Measurements from ENCODE around the gene PDGFC.
"Not testable (repeated sequence)": the region's sequence is repeated elsewhere in the genome, so short reads cannot be mapped to it uniquely, and the experiment has no call there.

Gene PDGFC

DNA sequence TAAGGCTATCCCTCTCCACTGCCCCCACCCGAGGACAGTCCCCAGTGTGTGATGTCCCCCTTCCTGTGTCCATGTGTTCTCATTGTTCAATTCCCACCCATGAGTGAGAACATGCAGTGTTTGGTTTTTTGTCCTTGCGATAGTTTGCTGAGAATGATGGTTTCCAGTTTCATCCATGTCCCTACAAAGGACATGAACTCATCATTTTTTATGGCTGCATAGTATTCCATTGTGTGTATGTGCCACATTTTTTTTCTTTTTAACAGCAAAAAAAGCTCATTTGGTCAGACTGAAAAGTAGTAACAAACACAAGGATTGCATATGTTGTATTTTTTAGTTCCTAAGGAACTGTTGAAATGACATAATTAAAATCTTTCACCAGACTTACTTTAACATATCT lies 105.5 kb downstream of the PDGFC start:
- H3K9ac ChIP-seq (ENCODE audit: low read length in 5 of 5): not testable (repeated sequence)

DNA sequence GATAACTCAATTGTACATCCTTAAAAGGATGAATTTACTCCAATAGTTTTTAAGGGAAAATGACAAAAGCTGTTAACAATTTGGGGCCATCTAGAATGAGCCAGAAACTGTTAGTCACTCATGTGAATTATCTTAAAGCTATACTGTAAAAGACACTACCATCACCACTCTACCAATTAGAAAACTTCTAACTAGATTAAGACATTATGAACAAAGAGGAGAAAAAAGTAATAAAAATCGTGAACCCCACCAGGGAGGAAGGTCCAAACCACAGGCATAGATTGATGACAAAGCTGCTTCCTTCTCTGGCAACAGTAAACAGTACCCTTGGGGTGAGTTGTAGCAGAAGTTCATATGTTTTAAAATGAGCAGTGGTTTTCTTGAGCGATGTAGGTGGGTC lies 106.1 kb downstream of the PDGFC start:
- Histone ChIP-seq H3K9me3 (ENCODE audit: control insufficient read depth in 5 of 5, low read length in 5 of 5) (peaks cover 0 to 2% (median 0%) of the 10 kb centered on the region in 5 donors), H3K4me3 (ENCODE audit: low read depth in 1 of 5, low read length in 5 of 5) (no peak overlapping the region), H3K4me1 (ENCODE audit: control insufficient read depth in 5 of 5, insufficient read depth in 5 of 5, low read length in 5 of 5) (peaks cover 0 to 11% (median 0%) of the 10 kb centered on the region in 5 donors), H3K9ac (ENCODE audit: low read length in 5 of 5) (no peak overlapping the region), H3K36me3 (ENCODE audit: control insufficient read depth in 5 of 5, insufficient read depth in 5 of 5, low read length in 5 of 5) (no peaks in the 10 kb centered on the region), H3K27ac (ENCODE audit: low read depth, low read length) (no peak overlapping the region), H3K27me3 (ENCODE audit: control insufficient read depth in 5 of 5, insufficient read depth in 4 of 5, low read length in 5 of 5) (no peaks in the 10 kb centered on the region)

More for the DNA sequence above, 105.5 kb downstream of the PDGFC start:
- H3K27me3 ChIP-seq (ENCODE audit: control insufficient read depth in 5 of 5, insufficient read depth in 4 of 5, low read length in 5 of 5); H3K9me3 ChIP-seq (ENCODE audit: control insufficient read depth in 5 of 5, low read length in 5 of 5); H3K36me3 ChIP-seq (ENCODE audit: control insufficient read depth in 5 of 5, insufficient read depth in 5 of 5, low read length in 5 of 5); H3K27ac ChIP-seq (ENCODE audit: low read depth, low read length); H3K4me3 ChIP-seq (ENCODE audit: low read depth in 1 of 5, low read length in 5 of 5): not testable (repeated sequence)
- H3K4me1 ChIP-seq (ENCODE audit: control insufficient read depth in 5 of 5, insufficient read depth in 5 of 5, low read length in 5 of 5): peaks cover 0 to 15% (median 3%) of the 10 kb centered on the region in 5 donors

DNA sequence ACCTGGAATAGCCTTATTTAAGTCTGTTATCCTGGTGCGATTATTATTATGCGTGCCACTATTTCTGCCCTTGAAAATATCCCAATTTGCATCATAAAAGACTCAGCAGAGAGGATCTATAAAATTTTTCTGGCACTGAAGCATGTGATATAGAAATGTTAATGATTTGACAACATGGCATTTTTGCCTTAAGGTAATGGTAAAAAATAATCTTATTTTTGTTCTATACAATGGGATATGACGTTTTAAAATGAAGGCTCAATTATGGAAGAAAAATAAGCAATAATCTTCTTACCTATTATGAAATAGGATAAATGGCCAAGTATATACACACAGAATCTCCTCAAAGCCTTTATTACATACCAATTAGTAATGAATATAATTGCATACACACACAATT lies 113.5 kb downstream of the PDGFC start:
- Histone ChIP-seq H3K27ac (ENCODE audit: low read depth, low read length) (no peak overlapping the region), H3K4me1 (ENCODE audit: control insufficient read depth in 5 of 5, insufficient read depth in 5 of 5, low read length in 5 of 5) (no peaks in the 10 kb centered on the region), H3K36me3 (ENCODE audit: control insufficient read depth in 5 of 5, insufficient read depth in 5 of 5, low read length in 5 of 5) (no peaks in the 10 kb centered on the region), H3K9ac (ENCODE audit: low read length in 5 of 5) (no peak overlapping the region), H3K9me3 (ENCODE audit: control insufficient read depth in 5 of 5, low read length in 5 of 5) (no peaks in the 10 kb centered on the region), H3K27me3 (ENCODE audit: control insufficient read depth in 5 of 5, insufficient read depth in 4 of 5, low read length in 5 of 5) (no peaks in the 10 kb centered on the region), H3K4me3 (ENCODE audit: low read depth in 1 of 5, low read length in 5 of 5) (no peak overlapping the region)

DNA sequence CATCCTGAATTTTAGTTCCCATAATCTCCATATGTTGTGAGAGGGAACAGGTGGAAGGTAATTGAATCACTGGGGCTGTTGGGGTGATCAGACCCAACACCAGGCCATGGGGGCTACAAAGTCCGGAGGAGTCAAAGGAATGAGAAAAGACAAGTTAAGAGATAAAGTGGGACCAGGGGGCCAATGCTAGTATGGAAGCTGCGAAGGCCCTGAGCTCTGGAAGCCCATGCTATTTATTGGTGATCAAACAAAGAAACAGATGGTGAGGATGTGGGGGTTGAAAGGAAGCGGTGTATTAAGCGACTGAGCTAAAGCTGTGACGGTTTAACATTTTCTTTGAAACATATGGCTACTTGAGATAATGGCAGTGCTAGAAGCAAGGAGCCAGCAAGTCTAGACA lies 132.8 kb downstream of the PDGFC start:
- H3K9me3 ChIP-seq (ENCODE audit: control insufficient read depth in 5 of 5, low read length in 5 of 5): peaks cover 7 to 30% (median 24%) of the 10 kb centered on the region in 5 donors
- H3K36me3 ChIP-seq (ENCODE audit: control insufficient read depth in 5 of 5, insufficient read depth in 5 of 5, low read length in 5 of 5): peaks cover 0 to 9% (median 0%) of the 10 kb centered on the region in 5 donors
- H3K27me3 ChIP-seq (ENCODE audit: control insufficient read depth in 5 of 5, insufficient read depth in 4 of 5, low read length in 5 of 5): no peaks in the 10 kb centered on the region
- H3K4me3 ChIP-seq (ENCODE audit: low read depth in 1 of 5, low read length in 5 of 5): peak overlapping the region in 2 of 5 donors; percentile 25 to 54
- H3K4me1 ChIP-seq (ENCODE audit: control insufficient read depth in 5 of 5, insufficient read depth in 5 of 5, low read length in 5 of 5): peaks cover 0 to 24% (median 3%) of the 10 kb centered on the region in 5 donors
- no peak overlapping the region for H3K9ac ChIP-seq (ENCODE audit: low read length in 5 of 5)
- no peak overlapping the region for H3K27ac ChIP-seq (ENCODE audit: low read depth, low read length)

DNA sequence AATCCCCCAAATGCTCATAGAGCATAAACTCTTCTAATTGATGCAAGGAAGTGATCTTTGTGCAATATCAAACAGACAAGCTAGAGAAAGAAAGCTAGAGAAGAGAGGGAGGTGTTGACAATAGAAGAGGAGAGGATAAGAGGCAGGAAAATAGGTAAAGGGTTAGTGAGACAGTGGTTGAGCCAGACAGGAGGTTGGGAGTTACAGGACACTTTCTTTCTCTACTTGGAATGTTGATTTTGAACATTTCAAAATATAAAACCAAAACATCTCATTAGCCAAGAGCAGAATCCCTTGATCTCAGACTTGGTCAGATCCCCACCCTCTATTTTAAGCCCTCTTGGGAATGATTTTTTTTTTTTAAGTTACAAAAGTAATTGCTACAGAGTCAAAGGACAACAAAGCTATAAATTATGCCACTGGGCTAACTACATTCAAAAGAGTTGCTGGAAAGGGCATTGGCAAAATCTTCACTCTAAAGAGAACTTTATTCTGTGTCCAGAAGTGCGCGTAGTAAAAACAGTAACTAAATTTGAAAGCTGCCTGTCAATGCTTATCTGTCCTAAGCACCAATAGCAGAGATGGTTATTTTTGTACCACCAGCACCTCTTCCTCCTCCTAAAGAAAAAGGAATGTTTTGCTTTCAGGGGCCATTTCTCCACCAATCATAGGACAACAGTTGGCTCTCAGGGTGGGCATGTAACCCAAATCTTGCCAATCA lies 133.8 kb downstream of the PDGFC start:
- H3K36me3 ChIP-seq (ENCODE audit: control insufficient read depth in 5 of 5, insufficient read depth in 5 of 5, low read length in 5 of 5): peaks cover 0 to 9% (median 0%) of the 10 kb centered on the region in 5 donors
- peaks cover 0 to 24% (median 3%) of the 10 kb centered on the region in 5 donors for H3K4me1 ChIP-seq (ENCODE audit: control insufficient read depth in 5 of 5, insufficient read depth in 5 of 5, low read length in 5 of 5)
- H3K27me3 ChIP-seq (ENCODE audit: control insufficient read depth in 5 of 5, insufficient read depth in 4 of 5, low read length in 5 of 5): no peaks in the 10 kb centered on the region
- no peak overlapping the region for H3K4me3 ChIP-seq (ENCODE audit: low read depth in 1 of 5, low read length in 5 of 5)
- peaks cover 7 to 30% (median 24%) of the 10 kb centered on the region in 5 donors for H3K9me3 ChIP-seq (ENCODE audit: control insufficient read depth in 5 of 5, low read length in 5 of 5)
- no peak overlapping the region for H3K9ac ChIP-seq (ENCODE audit: low read length in 5 of 5)
- peak overlapping the region; percentile 58 for H3K27ac ChIP-seq (ENCODE audit: low read depth, low read length)

DNA sequence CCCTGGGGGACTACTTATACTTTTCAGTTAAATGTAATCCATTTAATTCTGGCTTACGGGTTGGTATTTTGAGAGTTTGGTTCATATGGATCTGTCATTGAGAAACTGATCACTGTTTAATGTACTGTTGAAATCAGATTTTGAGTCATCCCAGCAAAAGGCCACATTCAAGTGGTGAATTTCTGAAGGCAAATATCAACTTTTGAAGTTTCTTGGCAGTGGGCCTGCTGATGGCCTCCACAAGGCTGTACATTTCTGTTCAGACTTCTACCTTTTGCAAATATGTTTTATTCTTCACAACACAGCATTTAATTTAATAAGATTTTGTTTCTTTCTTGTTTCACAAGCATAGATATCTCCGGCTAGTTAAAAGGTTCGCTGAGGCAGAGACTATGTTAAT lies 138.7 kb downstream of the PDGFC start:
- Histone ChIP-seq H3K9ac (ENCODE audit: low read length in 5 of 5) (no peak overlapping the region), H3K27me3 (ENCODE audit: control insufficient read depth in 5 of 5, insufficient read depth in 4 of 5, low read length in 5 of 5) (no peaks in the 10 kb centered on the region), H3K4me3 (ENCODE audit: low read depth in 1 of 5, low read length in 5 of 5) (no peak overlapping the region), H3K4me1 (ENCODE audit: control insufficient read depth in 5 of 5, insufficient read depth in 5 of 5, low read length in 5 of 5) (peaks cover 0 to 43% (median 4%) of the 10 kb centered on the region in 5 donors), H3K27ac (ENCODE audit: low read depth, low read length) (no peak overlapping the region), H3K36me3 (ENCODE audit: control insufficient read depth in 5 of 5, insufficient read depth in 5 of 5, low read length in 5 of 5) (no peaks in the 10 kb centered on the region), H3K9me3 (ENCODE audit: control insufficient read depth in 5 of 5, low read length in 5 of 5) (peaks cover 0 to under 1% (median 0%) of the 10 kb centered on the region in 5 donors)

DNA sequence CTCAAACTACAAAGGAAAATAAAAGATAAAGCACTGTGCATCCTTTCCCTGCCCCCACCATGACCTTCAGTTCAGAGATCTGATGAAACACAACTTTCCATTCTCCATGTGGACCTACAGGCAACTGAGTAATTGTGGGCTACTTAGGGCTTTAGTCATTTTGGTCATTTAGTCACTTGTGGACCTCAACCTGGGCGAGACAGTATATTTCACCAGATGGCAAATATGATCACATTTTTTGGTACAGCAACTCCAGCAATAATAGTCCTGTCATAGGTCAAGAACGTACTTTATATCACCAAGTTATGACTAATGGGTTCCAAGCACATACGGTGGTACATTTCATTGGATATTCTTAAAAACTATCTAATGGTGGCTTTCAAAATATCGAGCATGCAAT lies 141.2 kb downstream of the PDGFC start:
- Histone ChIP-seq H3K4me1 (ENCODE audit: control insufficient read depth in 5 of 5, insufficient read depth in 5 of 5, low read length in 5 of 5) (peaks cover 0 to 30% (median 4%) of the 10 kb centered on the region in 5 donors), H3K4me3 (ENCODE audit: low read depth in 1 of 5, low read length in 5 of 5) (no peak overlapping the region), H3K27ac (ENCODE audit: low read depth, low read length) (no peak overlapping the region), H3K9ac (ENCODE audit: low read length in 5 of 5) (no peak overlapping the region), H3K27me3 (ENCODE audit: control insufficient read depth in 5 of 5, insufficient read depth in 4 of 5, low read length in 5 of 5) (no peaks in the 10 kb centered on the region), H3K9me3 (ENCODE audit: control insufficient read depth in 5 of 5, low read length in 5 of 5) (no peaks in the 10 kb centered on the region), H3K36me3 (ENCODE audit: control insufficient read depth in 5 of 5, insufficient read depth in 5 of 5, low read length in 5 of 5) (no peaks in the 10 kb centered on the region)

DNA sequence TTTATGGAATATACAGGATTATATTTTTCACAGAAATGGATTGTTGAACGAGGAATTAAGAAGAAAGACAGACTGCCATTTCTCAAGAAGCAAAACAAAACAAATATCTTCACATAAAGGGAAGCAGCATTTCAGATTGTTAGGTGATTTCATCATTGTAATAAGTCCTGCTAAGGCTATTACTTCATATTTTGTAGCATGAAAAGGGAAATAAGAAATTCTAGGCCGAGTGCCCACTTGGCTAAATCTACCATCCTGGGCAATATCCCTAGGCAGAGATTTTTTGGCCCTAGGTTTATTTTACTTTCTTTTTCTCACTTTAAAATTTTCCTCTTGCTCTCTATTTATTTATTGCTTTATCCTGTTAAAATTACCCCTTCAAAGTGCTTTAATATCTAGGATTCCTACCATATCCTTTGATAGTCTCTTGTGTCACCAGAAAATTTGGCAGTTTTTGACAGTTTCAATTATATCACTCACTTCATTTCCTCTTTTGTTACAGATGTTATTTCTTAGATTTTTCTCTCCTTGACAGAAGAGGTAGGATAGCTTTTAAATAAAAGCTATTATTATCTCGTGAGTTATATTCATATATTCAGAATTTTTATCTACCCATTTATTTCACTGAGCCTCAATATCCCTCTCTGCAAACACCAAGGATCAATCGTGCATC lies 142.3 kb downstream of the PDGFC start:
- Histone ChIP-seq H3K36me3 (ENCODE audit: control insufficient read depth in 5 of 5, insufficient read depth in 5 of 5, low read length in 5 of 5) (no peaks in the 10 kb centered on the region), H3K4me1 (ENCODE audit: control insufficient read depth in 5 of 5, insufficient read depth in 5 of 5, low read length in 5 of 5) (peaks cover 0 to 26% (median 4%) of the 10 kb centered on the region in 5 donors), H3K9me3 (ENCODE audit: control insufficient read depth in 5 of 5, low read length in 5 of 5) (no peaks in the 10 kb centered on the region), H3K27me3 (ENCODE audit: control insufficient read depth in 5 of 5, insufficient read depth in 4 of 5, low read length in 5 of 5) (no peaks in the 10 kb centered on the region), H3K4me3 (ENCODE audit: low read depth in 1 of 5, low read length in 5 of 5) (peak overlapping the region in 2 of 5 donors; percentile 11 to 26), H3K27ac (ENCODE audit: low read depth, low read length) (peak overlapping the region; percentile 82), H3K9ac (ENCODE audit: low read length in 5 of 5) (peak overlapping the region in 2 of 5 donors; percentile 56 to 59)

DNA sequence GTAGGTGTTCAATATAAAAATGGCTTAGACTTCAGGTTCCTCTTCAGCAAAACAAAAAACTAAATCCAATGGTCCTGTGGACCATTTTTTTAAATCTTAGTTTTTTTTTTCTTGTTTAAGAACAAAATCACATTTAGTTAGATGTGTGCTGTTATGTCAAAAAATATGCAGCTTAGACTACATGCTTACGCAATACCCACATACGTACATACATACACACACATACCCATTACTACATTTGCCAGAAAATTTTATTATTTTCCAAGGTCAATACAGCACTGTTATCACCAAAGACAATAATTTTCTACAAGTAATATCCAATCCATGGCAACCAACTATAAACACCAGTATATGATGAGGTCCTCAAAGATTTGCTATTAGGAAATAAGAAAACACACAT lies 144.1 kb downstream of the PDGFC start:
- peaks cover 0 to 22% (median 4%) of the 10 kb centered on the region in 5 donors for H3K4me1 ChIP-seq (ENCODE audit: control insufficient read depth in 5 of 5, insufficient read depth in 5 of 5, low read length in 5 of 5)

DNA sequence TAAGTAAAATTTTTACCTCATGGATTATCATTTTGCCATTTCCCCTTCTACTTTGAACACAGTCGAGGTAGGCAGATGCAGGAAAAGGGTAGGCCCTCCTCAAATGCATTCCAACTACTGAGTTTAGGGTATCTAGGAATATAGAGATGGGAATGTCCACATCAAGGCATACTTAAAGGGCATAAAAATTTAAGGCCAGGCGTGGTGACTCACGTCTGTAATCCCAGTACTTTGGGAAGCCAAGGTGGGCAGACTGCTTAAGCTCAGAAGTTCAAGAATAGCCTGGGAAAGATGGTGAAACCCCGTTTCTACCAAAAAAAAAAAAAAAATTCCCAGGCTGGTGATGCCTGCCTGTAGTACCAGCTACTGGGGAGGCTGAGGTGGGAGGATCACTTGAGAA lies 146.5 kb downstream of the PDGFC start:
- peaks cover 0 to 23% (median 4%) of the 10 kb centered on the region in 5 donors for H3K4me1 ChIP-seq (ENCODE audit: control insufficient read depth in 5 of 5, insufficient read depth in 5 of 5, low read length in 5 of 5)
- H3K27me3 ChIP-seq (ENCODE audit: control insufficient read depth in 5 of 5, insufficient read depth in 4 of 5, low read length in 5 of 5): no peaks in the 10 kb centered on the region
- no peak overlapping the region for H3K4me3 ChIP-seq (ENCODE audit: low read depth in 1 of 5, low read length in 5 of 5)
- H3K9ac ChIP-seq (ENCODE audit: low read length in 5 of 5): peak overlapping the region in 1 of 5 donors; percentile 40
- no peak overlapping the region for H3K27ac ChIP-seq (ENCODE audit: low read depth, low read length)
- peaks cover 0 to 4% (median 0%) of the 10 kb centered on the region in 5 donors for H3K36me3 ChIP-seq (ENCODE audit: control insufficient read depth in 5 of 5, insufficient read depth in 5 of 5, low read length in 5 of 5)
- H3K9me3 ChIP-seq (ENCODE audit: control insufficient read depth in 5 of 5, low read length in 5 of 5): no peaks in the 10 kb centered on the region

More for the DNA sequence above, 144.1 kb downstream of the PDGFC start:
- no peak overlapping the region for H3K27ac ChIP-seq (ENCODE audit: low read depth, low read length)
- H3K4me3 ChIP-seq (ENCODE audit: low read depth in 1 of 5, low read length in 5 of 5): no peak overlapping the region
- H3K27me3 ChIP-seq (ENCODE audit: control insufficient read depth in 5 of 5, insufficient read depth in 4 of 5, low read length in 5 of 5): no peaks in the 10 kb centered on the region
- H3K9me3 ChIP-seq (ENCODE audit: control insufficient read depth in 5 of 5, low read length in 5 of 5): no peaks in the 10 kb centered on the region
- H3K9ac ChIP-seq (ENCODE audit: low read length in 5 of 5): no peak overlapping the region
- peaks cover 0 to 4% (median 0%) of the 10 kb centered on the region in 5 donors for H3K36me3 ChIP-seq (ENCODE audit: control insufficient read depth in 5 of 5, insufficient read depth in 5 of 5, low read length in 5 of 5)

All from subcutaneous abdominal adipose tissue (tissue), 5 donors.